Sigmoid colon (tissue), 3 donors: ENCODE data around the gene RASGRF2.

ENCODE experiments used
- CTCF ChIP-seq, 4 experiments: fragments of 450-650 bp in 3 of 4; fragments of 200-600 bp in 1 of 4; IDR thresholded peaks; one replicate each; pipeline ENCODE4 v1.5.1; 2016 to 2019; ENCODE audit warnings: antibody characterized with exemption in 4 of 4, mild to moderate bottlenecking in 3 of 4, moderate library complexity in 2 of 4
- POLR2A ChIP-seq, 2 donors: fragments of 450-650 bp; IDR thresholded peaks; one replicate each; pipeline ENCODE4 v1.6.1; 2016; ENCODE audit warnings: antibody characterized with exemption in 2 of 2, mild to moderate bottlenecking in 2 of 2, moderate library complexity in 2 of 2

DNA sequence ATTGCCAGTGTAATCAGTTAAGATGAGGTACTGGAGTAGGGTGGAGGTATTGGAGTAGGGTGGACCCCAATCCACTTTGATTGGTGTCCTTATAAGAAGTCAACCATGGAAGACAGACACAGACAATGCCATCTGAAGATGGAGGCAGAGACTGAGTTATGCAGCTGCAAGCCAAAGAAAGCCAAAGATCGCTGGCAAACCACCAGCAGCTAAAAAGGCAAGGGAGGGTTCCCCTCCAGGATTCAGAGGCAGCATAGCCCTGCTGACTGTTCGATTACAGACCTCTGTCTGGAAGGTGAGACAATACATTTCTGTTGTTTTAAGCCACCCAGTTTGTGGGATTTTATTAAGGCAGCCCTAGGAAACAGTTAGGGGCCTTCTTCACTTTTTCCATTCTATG, 242.5 kb downstream of the RASGRF2 start:
- TF ChIP-seq POLR2A (IDR thresholded peaks at IDR 0.05) (no peak), CTCF (IDR thresholded peaks at IDR 0.05) (no peak)
